DND-41 (cell line): ENCODE data around the gene PRXL2B.

Experiments used
- ATAC-seq: fragments of 200-7000 bp; cut with Tn5 transposase; 3 replicates; pipeline ENCODE4 v1.9.1; 2021; ENCODE audit warnings: low read depth; ENCODE audit not compliant: insufficient read depth
- DNase-seq: peaks from one replicate; pipeline ENCODE4 v3.0.0-alpha.2; 2020
- H2AFZ ChIP-seq: 2 replicates; pipeline ENCODE4 v1.6.0; 2012; ENCODE audit warnings: low read depth, low read length
- H3K27ac ChIP-seq: 2 replicates; pipeline ENCODE4 v1.5.1; 2012; ENCODE audit warnings: low read length, inconsistent platforms
- H3K27me3 ChIP-seq: fragments of 200-600 bp; sonication (generic); 2 replicates; pipeline ENCODE4 v1.6.0; 2012; ENCODE audit warnings: low read length, mild to moderate bottlenecking, inconsistent platforms; ENCODE audit not compliant: insufficient read depth, poor library complexity
- H3K36me3 ChIP-seq: 2 replicates; pipeline ENCODE4 v1.5.1; 2012; ENCODE audit warnings: low read length, inconsistent platforms; ENCODE audit not compliant: insufficient read depth
- H3K4me1 ChIP-seq: 2 replicates; pipeline ENCODE4 v1.5.1; 2012; ENCODE audit warnings: mild to moderate bottlenecking, low read length; ENCODE audit not compliant: insufficient read depth
- H3K4me2 ChIP-seq: 2 replicates; pipeline ENCODE4 v1.6.0; 2012; ENCODE audit warnings: mild to moderate bottlenecking, moderate library complexity, low read length, inconsistent platforms; ENCODE audit not compliant: insufficient read depth
- H3K4me3 ChIP-seq, 2 experiments: fragments of 200-600 bp in 1 of 2; shearing (Covaris generic) in 1 of 2; 2 replicates each; pipeline ENCODE4 v1.5.1; 2012 to 2016; ENCODE audit warnings: inconsistent platforms in 2 of 2, low read length in 2 of 2, mild to moderate bottlenecking in 2 of 2, low read depth in 1 of 2, moderate library complexity in 1 of 2
- H3K79me2 ChIP-seq: 2 replicates; pipeline ENCODE4 v1.6.0; 2012; ENCODE audit warnings: low read length, inconsistent platforms; ENCODE audit not compliant: insufficient read depth
- H3K9ac ChIP-seq: 2 replicates; pipeline ENCODE4 v1.6.0; 2012; ENCODE audit warnings: low read depth, mild to moderate bottlenecking, inconsistent platforms, low read length, moderate library complexity
- H3K9me3 ChIP-seq: 2 replicates; pipeline ENCODE4 v1.5.1; 2012; ENCODE audit warnings: low read length, moderate library complexity, mild to moderate bottlenecking, inconsistent platforms; ENCODE audit not compliant: insufficient read depth, severe bottlenecking
- H4K20me1 ChIP-seq: 2 replicates; pipeline ENCODE4 v1.6.0; 2012; ENCODE audit warnings: low read length; ENCODE audit not compliant: insufficient read depth
- CTCF ChIP-seq: IDR thresholded peaks from 2 replicates; pipeline ENCODE4 v1.5.1; 2012; ENCODE audit warnings: borderline replicate concordance, low read length, moderate library complexity, mild to moderate bottlenecking; ENCODE audit not compliant: poor library complexity, severe bottlenecking; ENCODE audit errors: extremely low read depth
- EZH2 ChIP-seq: IDR thresholded peaks from 3 replicates; pipeline ENCODE4 v1.6.1; 2012; ENCODE audit warnings: borderline replicate concordance, low read depth, mild to moderate bottlenecking, moderate library complexity, low read length, inconsistent platforms; ENCODE audit not compliant: severe bottlenecking

Gene PRXL2B

GRCh38 chr1:2554621-2555387, 31.8 kb upstream of the PRXL2B start:
- H3K4me1 ChIP-seq: peaks cover 31% of the 10 kb centered on the region
- peak overlapping the region; percentile 90 for H3K27ac ChIP-seq
- no peaks in the 10 kb centered on the region for H4K20me1 ChIP-seq
- H2AFZ ChIP-seq: no peak overlapping the region
- DNase-seq (peak; percentile 70), ATAC-seq (peak; percentile 13; the same call in 1 of the 3 replicates)
- no peaks in the 10 kb centered on the region for H3K27me3 ChIP-seq
- H3K79me2 ChIP-seq: no peaks in the 10 kb centered on the region
- peak overlapping the region in 1 of 2 experiments; percentile 59; a peak in 1 of 4 replicates for H3K4me3 ChIP-seq
- no peaks in the 10 kb centered on the region for H3K36me3 ChIP-seq
- TF ChIP-seq EZH2 (no peak), CTCF (peak; percentile 88)
- H3K4me2 ChIP-seq: peak overlapping the region; percentile 76
- peak overlapping the region; percentile 77; the same call in 1 of the 2 replicates for H3K9ac ChIP-seq
- no peaks in the 10 kb centered on the region for H3K9me3 ChIP-seq

GRCh38 chr1:2555634-2556276, 30.8 kb upstream of the PRXL2B start:
- peak overlapping the region; percentile 73 for H2AFZ ChIP-seq
- peak; percentile 83 for DNase-seq
- H3K4me3 ChIP-seq: peak overlapping the region; percentile 21 to 59; a peak in 3 of 4 replicates

GRCh38 chr1:2556277-2556677, 30.3 kb upstream of the PRXL2B start, which contains the start of gene TNFRSF14:
Gene TNFRSF14, plus strand, starts transcription at chr1:2556371. Its CDS starts 294 bp downstream, at chr1:2556665.
- ATAC-seq (peak; percentile 84), DNase-seq (peak; percentile 88)
- H3K79me2 ChIP-seq: no peaks in the 10 kb centered on the region
- no peaks in the 10 kb centered on the region for H3K27me3 ChIP-seq
- H3K4me2 ChIP-seq: peak within 1 kb of the TSS; percentile 76
- H4K20me1 ChIP-seq: no peaks in the 10 kb centered on the region
- no peaks in the 10 kb centered on the region for H3K36me3 ChIP-seq
- peak within 1 kb of the TSS; percentile 90 for H3K27ac ChIP-seq
- H3K4me3 ChIP-seq: peak within 1 kb of the TSS; percentile 21 to 59; a peak in 3 of 4 replicates
- H3K9me3 ChIP-seq: no peaks in the 10 kb centered on the region
- TF ChIP-seq CTCF: peak; percentile 59
- no peak for TF ChIP-seq EZH2
- H2AFZ ChIP-seq: peak within 1 kb of the TSS; percentile 73
- H3K4me1 ChIP-seq: peaks cover 31% of the 10 kb centered on the region
- H3K9ac ChIP-seq: peak within 1 kb of the TSS; percentile 77

More at GRCh38 chr1:2555634-2556276, 30.8 kb upstream of the PRXL2B start:
- ATAC-seq: peak; percentile 72
- Histone ChIP-seq H3K27ac (peak overlapping the region; percentile 90), H3K36me3 (no peaks in the 10 kb centered on the region), H3K4me2 (peak overlapping the region; percentile 76), H3K9ac (peak overlapping the region; percentile 77), H3K27me3 (no peaks in the 10 kb centered on the region), H3K9me3 (no peaks in the 10 kb centered on the region), H4K20me1 (no peaks in the 10 kb centered on the region), H3K79me2 (no peaks in the 10 kb centered on the region), H3K4me1 (peaks cover 31% of the 10 kb centered on the region)
- no peak for TF ChIP-seq EZH2
- no peak for TF ChIP-seq CTCF
